Measurements from ENCODE around the gene PPP5C. TPM values are rescaled to one million over a fixed set of nuclear protein-coding genes. Genes with fewer than 3 reads are reported as not detected.
"Not testable (repeated sequence)": the region's sequence is repeated elsewhere in the genome, so short reads cannot be mapped to it uniquely, and the experiment has no call there.

Gene PPP5C
- polyA plus RNA-seq, 4 donors: 73.0 to 111 (median 103) TPM

DNA sequence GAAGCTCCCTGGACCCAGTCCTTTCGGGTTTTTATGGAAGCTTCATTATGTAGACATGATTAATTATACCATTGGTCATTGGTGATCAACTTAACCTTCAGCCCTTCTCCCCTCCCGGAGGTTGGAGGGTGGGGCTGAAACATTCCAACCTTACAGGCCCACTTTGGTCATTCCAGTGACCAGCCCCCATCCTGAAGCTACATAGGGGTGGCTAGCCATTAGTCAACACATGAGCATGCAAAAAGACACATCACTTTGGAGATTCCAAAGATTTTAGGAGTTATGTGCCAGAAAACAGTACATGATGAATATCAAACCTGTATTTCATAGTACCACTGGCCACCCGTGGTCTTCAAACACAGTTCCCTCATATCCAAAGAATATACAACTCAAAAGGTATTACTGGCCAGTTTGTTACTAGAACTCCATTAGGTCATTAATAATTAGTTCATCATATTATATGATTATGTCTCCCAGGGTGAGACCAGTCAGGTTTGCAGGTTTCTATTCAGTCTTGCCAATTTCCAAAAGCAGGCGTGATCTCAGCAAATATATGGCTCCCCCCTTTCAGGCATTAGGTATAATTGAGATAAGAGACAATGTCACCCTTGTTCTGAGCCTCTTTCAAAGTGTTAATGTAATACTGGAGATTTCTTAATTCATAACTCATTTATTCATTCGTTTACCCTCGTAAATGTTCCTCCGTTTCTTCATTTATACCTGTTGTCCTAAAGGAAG lies 11.1 kb downstream of the PPP5C start:
- DNase-seq (ENCODE audit: low read depth in 4 of 4, low spot score in 3 of 4): no peak

DNA sequence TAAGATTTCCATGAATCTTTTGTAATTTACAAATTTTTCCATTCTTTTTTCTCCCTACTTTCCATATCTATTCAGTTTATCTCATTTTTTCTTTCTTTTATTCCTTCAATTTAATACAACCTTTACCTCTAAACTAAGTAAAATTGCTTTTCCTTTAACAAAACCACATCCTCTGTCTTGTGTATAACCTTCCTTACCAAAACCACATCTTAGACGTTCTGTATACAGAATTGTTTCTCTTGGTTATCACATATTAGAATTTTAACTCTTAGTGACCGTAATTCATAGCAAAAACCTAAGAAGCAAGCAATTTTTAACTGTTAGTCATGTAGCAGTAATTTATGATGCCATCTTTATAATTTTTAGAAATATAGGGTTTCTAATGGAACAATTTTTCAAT lies 15.0 kb downstream of the PPP5C start:
- no peak for DNase-seq (ENCODE audit: low read depth in 4 of 4, low spot score in 3 of 4)

DNA sequence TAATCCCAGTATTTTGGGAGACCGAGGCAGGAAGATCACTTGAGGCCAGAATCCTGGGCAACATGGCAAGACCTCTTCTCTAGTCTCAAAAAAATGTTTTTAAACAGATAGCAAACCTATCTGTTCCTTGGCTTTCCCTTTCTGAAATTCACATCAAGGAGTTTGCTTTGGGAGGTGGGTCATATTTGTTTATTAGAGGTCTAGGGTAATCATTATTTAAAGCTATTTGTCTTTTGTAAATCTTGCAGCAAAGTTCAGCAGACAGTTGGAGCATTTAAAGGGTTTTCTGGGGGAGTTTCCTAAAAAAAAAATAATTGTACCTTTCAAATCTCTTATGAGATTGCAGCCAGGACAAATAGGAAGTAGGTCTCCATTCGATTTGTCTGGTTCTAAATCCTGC lies 17.5 kb downstream of the PPP5C start:
- DNase-seq (ENCODE audit: low read depth in 4 of 4, low spot score in 3 of 4): no peak

DNA sequence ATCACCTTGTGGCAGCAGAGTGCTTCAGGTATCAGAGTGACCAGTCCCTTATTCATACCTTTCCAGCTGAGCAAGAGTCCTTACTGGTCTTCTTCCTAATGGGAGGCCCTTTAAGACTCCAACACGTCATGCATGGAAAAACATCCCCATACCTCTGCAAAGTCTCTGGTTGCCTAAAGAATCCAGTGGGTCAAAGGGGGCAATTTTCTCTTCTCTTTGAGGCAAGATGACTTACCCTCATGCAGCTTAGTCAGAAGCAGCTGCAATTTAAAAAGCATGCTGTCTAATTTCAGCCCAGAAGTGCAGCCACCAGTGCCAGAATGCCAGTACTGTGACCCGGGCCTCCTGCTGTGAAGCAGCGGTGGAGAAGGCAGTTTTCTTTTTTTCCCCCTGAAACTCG lies 18.7 kb downstream of the PPP5C start:
- no peak for DNase-seq (ENCODE audit: low read depth in 4 of 4, low spot score in 3 of 4)

DNA sequence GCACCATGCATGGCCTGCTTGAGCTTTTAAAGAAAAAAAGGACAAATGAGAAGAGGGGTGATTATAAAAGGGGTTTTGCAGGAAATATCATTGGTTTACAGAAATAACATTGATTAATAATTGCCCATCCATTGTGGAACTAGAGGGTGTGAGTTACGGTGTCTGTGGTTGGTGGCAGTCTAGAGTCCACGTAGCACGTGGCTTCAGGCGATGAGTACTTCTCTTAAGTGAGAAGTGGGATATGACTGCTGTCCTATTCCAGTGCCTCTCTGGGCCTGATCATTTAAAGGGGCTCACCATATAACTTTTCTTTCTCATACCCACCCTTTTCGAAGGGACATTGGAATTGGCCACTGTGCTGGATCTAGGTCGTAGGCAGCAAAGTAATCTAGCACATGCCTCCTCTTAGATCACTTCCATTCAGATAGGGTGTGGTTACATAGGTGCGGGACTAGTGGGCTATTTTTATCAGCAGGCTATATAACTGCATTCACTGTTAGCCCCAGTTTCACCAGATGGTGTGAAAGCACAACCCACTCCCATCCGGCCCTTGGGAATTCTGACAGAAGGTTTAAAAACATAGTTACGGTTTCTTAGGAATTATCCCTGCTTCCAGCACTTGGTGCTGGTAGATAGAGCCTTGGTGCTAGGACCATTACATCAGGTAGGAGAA lies 19.9 kb downstream of the PPP5C start:
- DNase-seq (ENCODE audit: low read depth in 4 of 4, low spot score in 3 of 4): no peak

DNA sequence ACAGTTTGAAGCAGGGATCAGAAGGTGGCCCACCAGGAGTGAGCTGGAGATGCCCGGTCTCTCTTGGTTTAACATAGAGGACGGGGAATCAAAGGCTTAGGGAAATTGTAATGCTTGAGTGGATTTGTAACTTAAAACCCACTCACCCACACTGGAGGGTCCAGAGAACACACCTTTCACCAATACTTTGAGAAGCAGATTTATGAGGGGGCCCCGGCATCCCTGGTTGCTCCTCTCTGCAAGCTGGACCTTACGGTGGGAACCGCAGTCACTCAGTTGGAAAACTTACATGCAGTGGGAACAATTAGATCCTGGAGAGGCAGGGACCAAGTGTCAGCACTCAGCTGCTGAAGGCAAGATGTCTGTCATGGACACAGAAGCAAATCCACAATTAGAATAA lies 20.5 kb downstream of the PPP5C start:
- DNase-seq (ENCODE audit: low read depth in 4 of 4, low spot score in 3 of 4): no peak

DNA sequence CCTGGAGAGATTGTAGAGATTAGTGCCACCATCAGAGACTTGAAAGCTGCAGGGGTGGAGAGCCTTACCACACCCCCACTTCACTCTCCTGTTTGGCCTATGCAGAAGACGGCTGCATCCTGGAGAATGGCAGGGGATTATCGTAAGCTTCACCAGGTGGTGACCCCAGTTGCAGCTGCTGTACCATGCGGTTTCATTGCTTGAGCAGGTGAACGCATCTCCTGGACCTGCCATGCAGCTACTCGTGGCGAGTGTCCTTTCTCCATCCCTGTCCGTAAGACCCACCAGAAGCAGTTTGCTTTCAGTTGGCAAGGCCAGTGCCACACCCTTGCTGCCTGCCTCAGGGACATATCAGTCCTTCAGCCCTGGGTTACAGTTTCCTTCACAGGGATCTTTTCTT lies 21.2 kb downstream of the PPP5C start:
- DNase-seq (ENCODE audit: low read depth in 4 of 4, low spot score in 3 of 4): no peak

DNA sequence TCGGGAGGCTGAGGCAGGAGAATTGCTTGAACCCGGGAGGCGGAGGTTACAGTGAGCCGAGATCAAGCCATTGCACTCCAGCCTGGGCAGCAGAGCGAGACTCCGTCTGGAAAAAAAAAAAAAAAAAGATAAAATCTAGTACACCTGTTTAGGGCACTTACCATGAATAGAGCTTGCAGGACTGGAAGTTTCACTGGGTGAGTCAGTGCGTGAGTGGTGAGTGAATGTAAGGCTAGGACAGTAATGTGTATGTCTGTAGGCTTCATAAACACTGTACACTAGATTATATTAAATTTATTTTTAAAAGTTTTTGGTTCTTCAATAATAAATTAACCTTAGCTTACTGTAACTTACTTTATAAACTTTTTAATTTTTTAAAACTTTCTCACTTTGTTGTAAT lies 22.9 kb downstream of the PPP5C start:
- DNase-seq (ENCODE audit: low read depth in 4 of 4, low spot score in 3 of 4): no peak

DNA sequence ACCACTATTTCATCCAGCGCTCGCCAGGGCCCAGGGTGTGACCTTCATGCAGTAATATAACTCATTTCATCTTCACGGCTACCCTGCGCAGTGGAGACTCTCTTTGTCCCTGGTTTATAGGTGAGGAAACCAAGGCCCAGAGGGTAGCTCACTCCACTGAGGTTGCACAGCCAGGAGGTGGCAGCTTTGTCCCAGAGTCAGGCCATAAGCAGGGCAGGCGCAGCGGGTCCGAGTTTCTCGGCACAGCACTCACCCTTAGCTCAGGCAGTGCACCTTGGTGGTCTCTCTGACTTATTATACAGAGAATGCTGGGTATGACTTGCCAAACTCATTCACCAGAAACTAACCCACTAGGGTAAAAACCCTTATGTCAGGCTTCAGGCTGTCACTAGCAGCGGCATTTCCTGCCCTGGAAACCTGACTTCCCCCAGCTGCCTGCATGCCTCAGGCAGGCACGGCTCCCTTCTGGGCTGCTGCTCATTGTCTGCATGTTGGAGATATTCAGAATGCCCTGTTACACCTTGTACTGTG lies 24.5 kb downstream of the PPP5C start:
- DNase-seq (ENCODE audit: low read depth in 4 of 4, low spot score in 3 of 4): no peak

DNA sequence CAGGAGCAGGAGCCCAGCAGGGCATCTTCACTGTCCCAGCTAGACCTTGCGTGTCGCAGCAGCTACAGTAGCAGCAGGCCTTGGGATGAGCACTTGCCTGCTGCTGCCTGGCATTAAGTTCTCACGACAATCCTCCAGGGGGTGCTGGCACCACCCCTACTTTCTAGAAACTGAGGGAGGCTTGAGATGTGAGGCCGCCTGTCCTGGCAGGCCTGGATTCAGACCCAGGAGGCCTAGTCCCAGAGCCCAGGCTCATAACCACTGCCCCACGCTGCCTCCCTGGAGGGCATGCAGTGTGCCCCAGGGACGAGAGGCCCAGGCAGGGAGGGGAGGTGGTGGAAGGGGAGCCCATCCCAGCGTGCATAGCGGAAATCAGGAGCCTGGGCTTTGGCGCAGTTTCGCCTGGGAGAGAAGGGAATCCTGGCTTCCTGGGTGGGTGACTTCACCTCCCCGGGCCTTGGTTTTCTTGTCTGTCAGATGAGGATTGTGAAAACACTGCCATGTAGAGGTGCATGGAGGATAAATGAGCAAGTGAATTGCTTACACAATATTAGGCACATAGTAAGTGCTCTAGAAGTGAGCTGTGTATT lies 26.1 kb downstream of the PPP5C start:
- no peak for DNase-seq (ENCODE audit: low read depth in 4 of 4, low spot score in 3 of 4)

DNA sequence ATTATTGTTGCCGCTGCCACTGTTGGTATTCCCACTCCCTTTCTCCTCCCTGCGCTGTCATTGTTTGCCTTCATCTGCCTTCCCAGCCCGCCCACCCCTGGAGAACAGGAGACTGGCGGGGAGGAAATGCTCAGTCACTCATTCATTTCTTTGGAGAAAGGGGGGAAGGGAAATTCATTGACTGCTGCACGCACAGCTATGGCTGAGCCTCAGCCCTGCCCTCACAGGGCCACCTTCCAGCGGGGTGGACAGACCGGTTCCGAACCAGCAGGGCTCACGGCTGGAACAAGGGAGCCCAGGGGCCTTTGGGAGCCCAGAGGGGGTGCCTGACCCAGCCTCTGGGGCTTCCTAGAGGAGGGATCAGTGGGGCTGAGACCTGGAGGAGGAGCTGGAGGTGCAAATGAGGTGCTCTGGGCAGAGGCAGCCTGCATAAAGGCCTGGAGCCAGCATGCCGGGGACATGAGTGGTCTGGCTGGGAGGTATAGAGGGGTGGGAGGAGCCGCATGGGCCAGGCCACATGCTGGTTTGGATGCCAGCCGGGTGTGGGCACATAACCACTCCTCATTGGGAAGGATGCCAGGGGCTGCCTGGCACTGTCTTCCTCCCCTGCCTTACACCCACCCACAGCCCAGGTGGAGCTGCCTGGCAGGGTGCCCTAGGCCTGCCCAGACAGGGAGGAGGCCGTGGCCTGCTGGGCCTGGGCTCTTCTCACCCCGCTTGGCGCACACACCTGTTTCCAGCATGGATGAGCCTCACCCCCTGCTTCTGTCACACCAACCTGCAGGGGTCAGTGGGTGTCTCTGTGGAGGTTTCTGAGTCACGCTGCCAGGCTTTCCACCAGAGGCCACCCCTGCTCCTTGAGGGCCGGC lies 26.8 kb downstream of the PPP5C start:
- no peak for DNase-seq (ENCODE audit: low read depth in 4 of 4, low spot score in 3 of 4)

DNA sequence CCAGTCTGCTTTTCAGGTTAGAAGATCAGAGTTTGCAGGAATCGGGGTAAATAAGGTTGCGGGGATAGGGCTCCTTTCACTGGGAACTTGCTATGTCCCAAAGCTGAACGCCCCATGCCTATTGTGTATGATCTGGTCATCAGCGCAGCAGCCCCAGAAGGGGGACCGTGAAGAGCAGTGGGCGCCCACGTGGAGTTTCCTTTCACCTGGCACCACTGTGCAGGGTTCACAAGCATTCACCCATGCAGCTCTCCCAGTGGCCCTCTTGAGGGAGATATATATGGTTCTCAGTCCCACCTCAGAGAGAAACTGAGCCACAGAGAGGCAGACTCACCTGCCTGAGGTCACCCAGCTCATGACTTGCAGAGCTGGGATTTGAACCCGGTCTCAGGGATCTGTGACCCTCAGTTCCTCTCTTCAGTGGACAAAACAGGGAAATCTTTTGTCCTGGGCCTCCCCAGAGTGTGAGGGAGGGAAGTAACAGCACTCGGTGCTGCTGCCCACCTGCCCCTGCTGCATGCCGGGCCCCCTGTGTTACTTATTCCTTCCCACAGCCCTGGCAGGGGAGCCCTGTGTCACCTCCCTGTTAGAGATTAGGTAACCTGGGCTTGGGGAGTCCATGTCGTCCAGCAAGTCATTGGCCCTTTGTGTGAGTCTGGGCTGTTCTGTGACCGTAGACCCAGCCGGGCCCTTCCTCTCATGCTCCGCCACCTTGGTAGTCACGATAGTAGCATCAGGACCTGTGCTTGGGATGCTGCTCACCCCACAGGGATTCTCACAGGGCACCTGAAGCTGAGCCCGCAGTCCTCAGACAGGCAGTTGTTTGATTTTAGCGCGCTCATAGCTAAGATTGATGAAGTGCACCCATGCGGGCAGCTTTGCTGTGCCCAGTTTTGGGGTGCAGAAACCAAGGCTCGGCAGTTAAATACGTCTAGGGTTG lies 27.9 kb downstream of the PPP5C start:
- DNase-seq (ENCODE audit: low read depth in 4 of 4, low spot score in 3 of 4): no peak

DNA sequence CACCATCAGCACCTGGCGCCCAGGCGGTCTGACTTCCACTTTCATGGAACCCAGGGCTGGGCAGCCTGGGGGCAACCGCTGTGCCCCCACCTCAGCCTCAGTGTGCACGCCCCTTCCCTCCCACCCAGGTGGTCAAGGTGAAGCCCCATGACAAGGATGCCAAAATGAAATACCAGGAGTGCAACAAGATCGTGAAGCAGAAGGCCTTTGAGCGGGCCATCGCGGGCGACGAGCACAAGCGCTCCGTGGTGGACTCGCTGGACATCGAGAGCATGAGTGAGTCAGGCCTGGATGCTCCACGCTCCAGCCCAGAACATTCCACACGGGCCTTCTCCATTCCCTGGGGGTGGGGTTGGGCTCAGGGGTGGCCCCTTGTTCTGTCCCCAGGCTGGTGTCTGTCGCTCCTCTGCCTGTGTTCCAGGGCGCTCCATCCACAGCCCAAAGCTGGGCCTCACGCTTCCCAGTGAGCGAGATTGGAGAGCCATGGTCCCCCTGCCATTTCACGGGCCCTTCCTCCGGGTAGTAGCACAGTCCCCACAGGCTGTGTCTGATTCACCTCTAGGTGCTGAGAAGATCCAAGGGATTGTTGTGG lies 28.7 kb downstream of the PPP5C start:
- not testable (repeated sequence) for DNase-seq (ENCODE audit: low read depth in 4 of 4, low spot score in 3 of 4)

DNA sequence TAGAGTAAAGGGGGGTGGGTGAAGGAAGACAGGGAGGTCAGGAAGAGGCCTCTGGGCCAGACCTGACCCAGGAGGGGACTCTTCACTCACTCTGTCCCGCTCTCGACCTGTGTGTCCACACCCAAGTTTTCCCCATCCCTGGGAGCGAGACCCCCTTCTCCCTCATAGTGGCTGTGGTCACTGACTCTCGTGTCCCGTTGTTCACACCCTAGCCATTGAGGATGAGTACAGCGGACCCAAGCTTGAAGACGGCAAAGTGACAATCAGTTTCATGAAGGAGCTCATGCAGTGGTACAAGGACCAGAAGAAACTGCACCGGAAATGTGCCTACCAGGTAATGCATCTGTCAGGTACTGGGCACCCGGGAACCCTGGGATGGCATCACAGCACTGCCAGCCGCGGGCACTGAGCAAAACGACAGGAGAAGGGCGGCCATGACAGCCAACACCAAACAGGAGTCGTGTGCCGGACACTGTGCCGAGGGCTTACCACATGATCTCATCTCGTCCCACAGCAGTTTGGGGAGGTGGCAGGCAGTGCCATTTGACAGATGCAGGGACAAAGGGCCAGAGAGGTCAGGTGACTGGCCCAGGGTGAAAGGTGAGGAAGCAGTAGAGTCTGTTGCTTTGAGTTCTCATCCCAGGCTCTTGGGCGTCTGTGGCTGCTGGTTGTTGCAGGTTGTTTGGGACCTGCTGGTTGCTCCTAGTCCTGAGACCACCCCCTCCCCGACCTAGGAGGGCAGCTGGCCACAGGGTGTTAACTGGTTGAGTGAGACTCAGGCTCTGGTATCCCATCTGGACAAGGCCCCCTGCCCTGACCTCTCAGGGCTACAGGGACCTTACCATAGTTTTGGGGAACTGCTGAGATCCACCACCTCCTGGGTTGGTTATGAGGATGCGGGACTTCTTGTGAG lies 29.6 kb downstream of the PPP5C start:
- no peak for DNase-seq (ENCODE audit: low read depth in 4 of 4, low spot score in 3 of 4)

DNA sequence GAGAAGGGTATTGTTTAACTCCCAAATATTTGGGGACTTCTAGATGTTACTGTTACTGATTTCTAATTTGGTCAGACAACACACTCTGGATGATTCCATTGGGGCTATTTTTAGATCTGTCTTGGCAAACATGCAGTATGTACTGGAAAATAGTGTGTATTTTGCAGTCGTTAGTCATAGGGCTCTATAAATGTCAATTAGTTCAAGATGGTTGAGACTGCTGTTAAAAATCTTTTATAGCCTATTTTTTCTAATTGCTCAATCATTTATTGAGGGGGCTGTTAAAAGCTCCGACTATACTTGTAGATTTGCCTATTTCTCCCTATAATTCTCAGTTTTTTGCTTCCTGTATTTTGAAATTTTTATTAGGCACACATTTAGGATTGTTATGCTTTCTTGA lies 31.4 kb downstream of the PPP5C start:
- DNase-seq (ENCODE audit: low read depth in 4 of 4, low spot score in 3 of 4): no peak

DNA sequence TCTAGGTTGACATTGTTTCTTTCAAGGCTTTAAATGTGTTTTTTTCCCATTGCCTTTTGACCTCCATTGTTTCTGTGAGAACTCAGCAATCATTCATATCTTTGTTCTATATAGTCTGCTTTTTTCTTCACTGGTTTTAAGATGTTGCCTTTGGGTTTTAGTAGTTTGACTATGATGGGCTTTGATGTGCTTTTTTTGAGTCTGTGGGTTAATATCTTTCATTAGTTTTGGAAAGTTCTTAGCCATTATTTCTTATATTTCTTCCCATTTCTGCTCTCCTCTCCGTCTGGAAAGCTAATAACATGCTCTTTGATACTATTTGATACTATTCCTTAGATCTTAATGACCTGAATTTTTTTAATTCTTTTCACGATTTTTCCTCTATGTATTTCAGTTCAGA lies 33.8 kb downstream of the PPP5C start:
- no peak for DNase-seq (ENCODE audit: low read depth in 4 of 4, low spot score in 3 of 4)

DNA sequence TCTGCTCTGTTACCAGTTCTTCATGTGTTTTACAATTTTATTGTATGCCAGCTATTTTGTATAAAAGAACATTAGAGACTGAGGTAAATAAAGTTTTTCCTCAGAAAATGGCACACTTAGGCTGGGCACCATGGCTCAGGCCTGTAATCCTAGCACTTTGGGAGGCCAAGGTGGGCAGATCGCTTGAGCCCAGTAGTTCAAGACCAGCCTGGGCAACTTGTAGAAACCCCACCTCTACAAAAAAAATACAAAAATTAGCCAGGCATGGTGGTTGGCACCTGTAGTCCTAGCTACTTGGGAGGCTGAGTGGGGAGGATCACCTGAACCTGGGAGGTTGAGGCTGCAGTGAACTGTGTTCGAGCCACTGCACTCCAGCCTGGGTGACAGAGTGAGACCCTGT lies 34.5 kb downstream of the PPP5C start:
- DNase-seq (ENCODE audit: low read depth in 4 of 4, low spot score in 3 of 4): no peak

DNA sequence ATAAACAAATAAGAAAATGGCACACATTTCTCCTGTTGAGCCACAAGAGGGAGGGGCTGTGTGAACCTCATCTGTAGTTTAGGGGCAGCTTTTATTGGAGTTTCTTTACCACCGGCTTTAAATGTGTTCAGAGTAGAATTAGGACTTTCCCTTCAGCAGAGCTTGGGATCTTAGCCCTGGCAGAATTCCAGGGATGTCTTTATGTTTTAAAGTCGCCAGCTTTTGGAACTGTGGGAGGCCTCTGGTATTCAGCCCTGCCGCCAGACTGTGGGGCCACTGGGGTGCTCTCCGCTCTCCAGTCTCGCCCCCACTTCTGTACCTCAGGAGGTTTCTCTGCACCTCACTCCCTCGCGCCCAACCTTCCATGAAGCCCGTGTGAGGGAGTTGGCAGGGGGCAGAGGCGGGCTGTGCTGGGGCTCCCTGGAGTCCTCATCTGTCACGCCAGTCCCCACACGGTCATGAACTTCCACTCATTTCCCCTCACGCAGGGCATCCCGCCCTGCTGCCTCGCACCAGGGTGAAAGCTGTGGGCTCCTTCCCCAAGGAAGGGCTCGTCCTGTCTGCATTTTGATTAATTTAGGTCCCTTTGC lies 35.0 kb downstream of the PPP5C start:
- no peak for DNase-seq (ENCODE audit: low read depth in 4 of 4, low spot score in 3 of 4)
